Measurements from ENCODE around the gene PPFIA1. TPM values are rescaled to one million over a fixed set of nuclear protein-coding genes. Genes with fewer than 3 reads are reported as not detected.
"Not testable (repeated sequence)": the region's sequence is repeated elsewhere in the genome, so short reads cannot be mapped to it uniquely, and the experiment has no call there.

PPFIA1 gene
- polyA plus RNA-seq, 2 donors, result 13.0 to 14.8 TPM

- Histone ChIP-seq H3K27me3 (ENCODE audit: control insufficient read depth in 1 of 2, insufficient read depth in 2 of 2, low read length in 2 of 2) (no peaks in the 10 kb centered on the region), H3K4me3 (ENCODE audit: low read depth in 1 of 2, low read length in 2 of 2) (no peak overlapping the region), H3K9me3 (ENCODE audit: control insufficient read depth in 2 of 2, insufficient read depth in 1 of 2, low read depth in 1 of 2, low read length in 1 of 2) (no peaks in the 10 kb centered on the region), H3K27ac (ENCODE audit: low read depth in 2 of 2, low read length in 1 of 2) (no peak overlapping the region), H3K4me1 (ENCODE audit: control insufficient read depth in 2 of 2, insufficient read depth in 2 of 2, low read length in 1 of 2) (no peaks in the 10 kb centered on the region), H3K36me3 (ENCODE audit: control insufficient read depth in 2 of 2, insufficient read depth in 2 of 2, low read length in 1 of 2) (no peaks in the 10 kb centered on the region)
- 72 to 73% methylated on average over 13 to 15 of the region's 16 CpGs for WGBS, 2 donors
Observed at GRCh38 chr11:70250876-70251658, 19.4 kb upstream of the PPFIA1 start.

- WGBS, 2 donors, result 57 to 74% methylated on average over 16 to 21 of the region's 21 CpGs
- Histone ChIP-seq H3K36me3 (ENCODE audit: control insufficient read depth in 2 of 2, insufficient read depth in 2 of 2, low read length in 1 of 2) (no peaks in the 10 kb centered on the region), H3K4me1 (ENCODE audit: control insufficient read depth in 2 of 2, insufficient read depth in 2 of 2, low read length in 1 of 2) (no peaks in the 10 kb centered on the region), H3K27ac (ENCODE audit: low read depth in 2 of 2, low read length in 1 of 2) (no peak overlapping the region), H3K4me3 (ENCODE audit: low read depth in 1 of 2, low read length in 2 of 2) (no peak overlapping the region), H3K27me3 (ENCODE audit: control insufficient read depth in 1 of 2, insufficient read depth in 2 of 2, low read length in 2 of 2) (no peaks in the 10 kb centered on the region), H3K9me3 (ENCODE audit: control insufficient read depth in 2 of 2, insufficient read depth in 1 of 2, low read depth in 1 of 2, low read length in 1 of 2) (no peaks in the 10 kb centered on the region)
Observed at GRCh38 chr11:70251659-70252321, 18.7 kb upstream of the PPFIA1 start.

GRCh38 chr11:70252844-70253243 is 17.6 kb upstream of the PPFIA1 start:
- WGBS, 2 donors, result 92 to 94% methylated on average over 12 of the region's 12 CpGs
- H3K27ac ChIP-seq (ENCODE audit: low read depth in 2 of 2, low read length in 1 of 2), result no peak overlapping the region

GRCh38 chr11:70255477-70256116 is 14.9 kb upstream of the PPFIA1 start:
- Histone ChIP-seq H3K4me1 (ENCODE audit: control insufficient read depth in 2 of 2, insufficient read depth in 2 of 2, low read length in 1 of 2) (no peaks in the 10 kb centered on the region), H3K36me3 (ENCODE audit: control insufficient read depth in 2 of 2, insufficient read depth in 2 of 2, low read length in 1 of 2) (no peaks in the 10 kb centered on the region), H3K4me3 (ENCODE audit: low read depth in 1 of 2, low read length in 2 of 2) (no peak overlapping the region), H3K27me3 (ENCODE audit: control insufficient read depth in 1 of 2, insufficient read depth in 2 of 2, low read length in 2 of 2) (no peaks in the 10 kb centered on the region), H3K27ac (ENCODE audit: low read depth in 2 of 2, low read length in 1 of 2) (no peak overlapping the region), H3K9me3 (ENCODE audit: control insufficient read depth in 2 of 2, insufficient read depth in 1 of 2, low read depth in 1 of 2, low read length in 1 of 2) (no peaks in the 10 kb centered on the region)
- 46 to 60% methylated on average over 12 of the region's 12 CpGs for WGBS, 2 donors

More at GRCh38 chr11:70252844-70253243, 17.6 kb upstream of the PPFIA1 start:
- Histone ChIP-seq H3K36me3 (ENCODE audit: control insufficient read depth in 2 of 2, insufficient read depth in 2 of 2, low read length in 1 of 2) (no peaks in the 10 kb centered on the region), H3K4me1 (ENCODE audit: control insufficient read depth in 2 of 2, insufficient read depth in 2 of 2, low read length in 1 of 2) (no peaks in the 10 kb centered on the region), H3K4me3 (ENCODE audit: low read depth in 1 of 2, low read length in 2 of 2) (no peak overlapping the region), H3K9me3 (ENCODE audit: control insufficient read depth in 2 of 2, insufficient read depth in 1 of 2, low read depth in 1 of 2, low read length in 1 of 2) (no peaks in the 10 kb centered on the region), H3K27me3 (ENCODE audit: control insufficient read depth in 1 of 2, insufficient read depth in 2 of 2, low read length in 2 of 2) (no peaks in the 10 kb centered on the region)

GRCh38 chr11:70259077-70259476 is 11.4 kb upstream of the PPFIA1 start:
- WGBS, 2 donors, result 90 to 92% methylated on average over 2 of the region's 2 CpGs
- not testable (repeated sequence) for H3K9me3 ChIP-seq (ENCODE audit: control insufficient read depth in 2 of 2, insufficient read depth in 1 of 2, low read depth in 1 of 2, low read length in 1 of 2); H3K27me3 ChIP-seq (ENCODE audit: control insufficient read depth in 1 of 2, insufficient read depth in 2 of 2, low read length in 2 of 2); H3K27ac ChIP-seq (ENCODE audit: low read depth in 2 of 2, low read length in 1 of 2); H3K4me1 ChIP-seq (ENCODE audit: control insufficient read depth in 2 of 2, insufficient read depth in 2 of 2, low read length in 1 of 2); H3K36me3 ChIP-seq (ENCODE audit: control insufficient read depth in 2 of 2, insufficient read depth in 2 of 2, low read length in 1 of 2); H3K4me3 ChIP-seq (ENCODE audit: low read depth in 1 of 2, low read length in 2 of 2)

GRCh38 chr11:70262951-70263350 is 7.5 kb upstream of the PPFIA1 start:
- Histone ChIP-seq H3K36me3 (ENCODE audit: control insufficient read depth in 2 of 2, insufficient read depth in 2 of 2, low read length in 1 of 2) (no peaks in the 10 kb centered on the region), H3K4me1 (ENCODE audit: control insufficient read depth in 2 of 2, insufficient read depth in 2 of 2, low read length in 1 of 2) (no peaks in the 10 kb centered on the region), H3K27ac (ENCODE audit: low read depth in 2 of 2, low read length in 1 of 2) (no peak overlapping the region), H3K4me3 (ENCODE audit: low read depth in 1 of 2, low read length in 2 of 2) (no peak overlapping the region), H3K9me3 (ENCODE audit: control insufficient read depth in 2 of 2, insufficient read depth in 1 of 2, low read depth in 1 of 2, low read length in 1 of 2) (no peaks in the 10 kb centered on the region), H3K27me3 (ENCODE audit: control insufficient read depth in 1 of 2, insufficient read depth in 2 of 2, low read length in 2 of 2) (no peaks in the 10 kb centered on the region)
- 89 to 92% methylated on average over 6 of the region's 6 CpGs for WGBS, 2 donors

- Histone ChIP-seq H3K4me3 (ENCODE audit: low read depth in 1 of 2, low read length in 2 of 2) (no peak overlapping the region), H3K27ac (ENCODE audit: low read depth in 2 of 2, low read length in 1 of 2) (no peak overlapping the region), H3K4me1 (ENCODE audit: control insufficient read depth in 2 of 2, insufficient read depth in 2 of 2, low read length in 1 of 2) (no peaks in the 10 kb centered on the region), H3K27me3 (ENCODE audit: control insufficient read depth in 1 of 2, insufficient read depth in 2 of 2, low read length in 2 of 2) (no peaks in the 10 kb centered on the region), H3K36me3 (ENCODE audit: control insufficient read depth in 2 of 2, insufficient read depth in 2 of 2, low read length in 1 of 2) (no peaks in the 10 kb centered on the region), H3K9me3 (ENCODE audit: control insufficient read depth in 2 of 2, insufficient read depth in 1 of 2, low read depth in 1 of 2, low read length in 1 of 2) (no peaks in the 10 kb centered on the region)
- 90 to 93% methylated on average over 7 of the region's 7 CpGs for WGBS, 2 donors
Observed at GRCh38 chr11:70263363-70263762, 7.1 kb upstream of the PPFIA1 start.

- H3K27ac ChIP-seq (ENCODE audit: low read depth in 2 of 2, low read length in 1 of 2), result no peak overlapping the region
- no peaks in the 10 kb centered on the region for H3K9me3 ChIP-seq (ENCODE audit: control insufficient read depth in 2 of 2, insufficient read depth in 1 of 2, low read depth in 1 of 2, low read length in 1 of 2)
- 45 to 57% methylated on average over 7 of the region's 7 CpGs for WGBS, 2 donors
- no peaks in the 10 kb centered on the region for H3K27me3 ChIP-seq (ENCODE audit: control insufficient read depth in 1 of 2, insufficient read depth in 2 of 2, low read length in 2 of 2)
- no peaks in the 10 kb centered on the region for H3K4me1 ChIP-seq (ENCODE audit: control insufficient read depth in 2 of 2, insufficient read depth in 2 of 2, low read length in 1 of 2)
- no peaks in the 10 kb centered on the region for H3K36me3 ChIP-seq (ENCODE audit: control insufficient read depth in 2 of 2, insufficient read depth in 2 of 2, low read length in 1 of 2)
- H3K4me3 ChIP-seq (ENCODE audit: low read depth in 1 of 2, low read length in 2 of 2), result no peak overlapping the region
Observed at GRCh38 chr11:70265341-70265740, 5.1 kb upstream of the PPFIA1 start.

- H3K4me3 ChIP-seq (ENCODE audit: low read depth in 1 of 2, low read length in 2 of 2), result no peak overlapping the region
- no peaks in the 10 kb centered on the region for H3K27me3 ChIP-seq (ENCODE audit: control insufficient read depth in 1 of 2, insufficient read depth in 2 of 2, low read length in 2 of 2)
- WGBS, 2 donors, result 81 to 83% methylated on average over 5 of the region's 5 CpGs
- H3K36me3 ChIP-seq (ENCODE audit: control insufficient read depth in 2 of 2, insufficient read depth in 2 of 2, low read length in 1 of 2), result no peaks in the 10 kb centered on the region
- no peak overlapping the region for H3K27ac ChIP-seq (ENCODE audit: low read depth in 2 of 2, low read length in 1 of 2)
- peaks cover 2 to 3% of the 10 kb centered on the region in 2 donors for H3K4me1 ChIP-seq (ENCODE audit: control insufficient read depth in 2 of 2, insufficient read depth in 2 of 2, low read length in 1 of 2)
- H3K9me3 ChIP-seq (ENCODE audit: control insufficient read depth in 2 of 2, insufficient read depth in 1 of 2, low read depth in 1 of 2, low read length in 1 of 2), result no peaks in the 10 kb centered on the region
Observed at GRCh38 chr11:70267405-70267950, 3.0 kb upstream of the PPFIA1 start.
